GM12872 (cell line): ENCODE measurements around the gene RIPPLY2.

Source experiments
- TF ChIP-seq, protein P1 (sequence below): IDR thresholded peaks from 3 replicates; pipeline ENCODE4 v1.5.1; 2011; ENCODE audit warnings: low read depth, mild to moderate bottlenecking, low read length, moderate library complexity; ENCODE audit not compliant: insufficient read depth

The RIPPLY2 gene

DNA sequence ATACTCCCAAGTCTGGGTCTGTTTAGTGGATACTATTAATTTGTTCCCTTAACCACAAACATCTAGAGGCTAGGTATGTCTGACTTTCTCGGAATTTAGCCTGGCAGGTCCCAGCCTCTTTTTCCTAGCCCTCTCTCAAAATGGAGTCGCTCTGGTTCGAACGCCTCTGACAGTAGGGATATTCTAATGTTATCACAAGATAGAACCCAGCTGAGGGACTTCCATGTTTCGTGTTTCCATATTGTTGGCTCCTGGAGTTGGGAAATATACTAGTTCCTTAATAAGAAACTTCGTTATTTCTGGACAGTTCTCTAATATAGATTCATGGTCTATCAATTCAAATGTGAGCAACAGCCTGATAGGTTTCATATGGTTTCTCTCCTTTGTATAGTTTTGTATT, 22.7 kb downstream of the RIPPLY2 start:
- TF ChIP-seq, protein P1, sequence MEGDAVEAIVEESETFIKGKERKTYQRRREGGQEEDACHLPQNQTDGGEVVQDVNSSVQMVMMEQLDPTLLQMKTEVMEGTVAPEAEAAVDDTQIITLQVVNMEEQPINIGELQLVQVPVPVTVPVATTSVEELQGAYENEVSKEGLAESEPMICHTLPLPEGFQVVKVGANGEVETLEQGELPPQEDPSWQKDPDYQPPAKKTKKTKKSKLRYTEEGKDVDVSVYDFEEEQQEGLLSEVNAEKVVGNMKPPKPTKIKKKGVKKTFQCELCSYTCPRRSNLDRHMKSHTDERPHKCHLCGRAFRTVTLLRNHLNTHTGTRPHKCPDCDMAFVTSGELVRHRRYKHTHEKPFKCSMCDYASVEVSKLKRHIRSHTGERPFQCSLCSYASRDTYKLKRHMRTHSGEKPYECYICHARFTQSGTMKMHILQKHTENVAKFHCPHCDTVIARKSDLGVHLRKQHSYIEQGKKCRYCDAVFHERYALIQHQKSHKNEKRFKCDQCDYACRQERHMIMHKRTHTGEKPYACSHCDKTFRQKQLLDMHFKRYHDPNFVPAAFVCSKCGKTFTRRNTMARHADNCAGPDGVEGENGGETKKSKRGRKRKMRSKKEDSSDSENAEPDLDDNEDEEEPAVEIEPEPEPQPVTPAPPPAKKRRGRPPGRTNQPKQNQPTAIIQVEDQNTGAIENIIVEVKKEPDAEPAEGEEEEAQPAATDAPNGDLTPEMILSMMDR, result no peak

DNA sequence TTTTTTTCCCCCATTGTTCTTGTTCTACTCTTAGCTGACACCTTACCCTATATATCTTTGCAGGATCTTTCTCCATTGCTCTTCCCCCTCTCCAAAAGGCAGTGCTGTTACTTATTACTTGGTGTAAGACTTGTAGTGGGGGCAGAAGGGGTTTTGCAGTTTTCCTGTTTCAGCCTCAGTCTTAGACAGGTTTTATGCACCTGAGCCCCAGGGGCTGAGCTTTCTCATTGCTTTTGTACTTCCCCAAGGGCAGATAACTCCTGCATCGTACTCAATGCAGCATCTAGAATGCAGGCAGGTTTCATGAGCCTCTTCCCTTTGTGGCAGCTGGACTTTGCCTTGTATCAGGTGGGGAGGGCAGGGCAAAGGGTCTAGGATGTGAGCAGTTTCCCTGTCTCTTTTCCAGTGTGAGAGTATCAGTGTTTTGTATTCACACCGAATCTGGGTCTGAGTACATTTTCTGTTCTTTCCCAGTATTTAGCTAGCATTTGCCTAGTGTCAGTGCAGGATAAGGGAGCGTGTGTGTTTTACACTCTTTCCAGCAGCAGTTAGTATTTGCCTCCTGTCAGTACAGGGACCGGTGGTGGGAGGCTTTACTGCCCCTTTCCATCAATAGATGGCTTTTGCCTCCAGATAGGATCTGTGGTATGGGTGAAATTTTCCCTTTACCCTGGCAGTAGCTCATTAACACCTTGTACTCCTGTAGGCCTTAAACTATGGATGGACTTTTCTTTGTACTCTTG, 25.9 kb downstream of the RIPPLY2 start:
- TF ChIP-seq, protein P1, result no peak

DNA sequence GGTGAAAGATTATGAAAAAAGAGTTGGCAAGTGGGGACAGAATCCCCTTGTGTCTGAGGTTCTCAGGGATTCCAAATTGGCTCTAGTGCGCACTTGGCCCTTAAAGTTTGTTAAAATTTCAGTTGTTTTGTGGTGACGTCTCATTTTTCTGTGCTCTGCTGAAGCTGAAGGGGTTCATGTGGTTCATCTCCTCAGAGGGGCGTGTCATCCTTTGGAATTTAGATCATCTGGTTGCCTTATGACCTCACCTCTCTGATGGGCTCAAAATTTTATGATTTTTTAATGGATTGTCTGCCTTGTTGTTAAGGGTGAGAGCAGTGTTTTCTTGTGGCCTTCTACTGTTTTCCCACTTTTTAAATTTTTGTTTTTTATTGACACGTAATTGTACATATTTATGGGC, 26.6 kb downstream of the RIPPLY2 start:
- TF ChIP-seq, protein P1, result no peak

DNA sequence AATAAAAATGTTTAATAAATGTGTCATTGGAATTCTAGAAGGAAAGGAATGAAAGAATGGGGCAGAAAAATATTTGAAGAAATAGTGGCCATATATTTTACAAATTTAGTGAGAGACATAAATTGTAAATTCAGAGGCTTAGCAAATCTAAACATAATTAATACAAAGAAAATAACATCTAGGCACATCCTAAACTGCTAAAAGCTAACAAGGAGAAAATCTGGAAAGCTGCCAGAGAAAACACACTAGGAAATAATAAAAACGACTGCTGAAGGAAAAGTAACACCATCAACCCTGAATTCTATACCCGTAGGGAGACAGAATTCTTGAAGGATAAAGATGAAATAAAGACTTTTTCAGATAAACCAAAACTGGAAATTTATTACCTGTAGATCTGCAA, 30.1 kb downstream of the RIPPLY2 start:
- TF ChIP-seq, protein P1, result no peak

DNA sequence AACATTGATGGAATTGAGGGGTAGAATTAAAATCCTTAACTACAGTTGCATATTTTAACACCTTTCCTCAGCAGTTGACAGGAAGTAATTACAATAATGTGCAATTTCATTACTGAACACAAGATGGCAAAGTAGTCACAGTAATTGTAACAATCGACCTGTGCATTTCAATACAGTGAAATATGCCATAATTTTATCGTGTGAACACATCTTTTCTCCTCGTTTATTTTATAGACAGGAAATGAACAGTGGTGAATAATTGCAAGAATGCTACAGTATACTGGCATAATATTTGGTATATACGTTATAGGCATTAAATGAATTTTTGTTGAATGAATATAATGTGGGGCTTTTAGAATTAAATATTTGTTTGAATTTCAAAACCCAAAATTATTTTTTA, 31.4 kb downstream of the RIPPLY2 start:
- TF ChIP-seq, protein P1, result peak; percentile 50

DNA sequence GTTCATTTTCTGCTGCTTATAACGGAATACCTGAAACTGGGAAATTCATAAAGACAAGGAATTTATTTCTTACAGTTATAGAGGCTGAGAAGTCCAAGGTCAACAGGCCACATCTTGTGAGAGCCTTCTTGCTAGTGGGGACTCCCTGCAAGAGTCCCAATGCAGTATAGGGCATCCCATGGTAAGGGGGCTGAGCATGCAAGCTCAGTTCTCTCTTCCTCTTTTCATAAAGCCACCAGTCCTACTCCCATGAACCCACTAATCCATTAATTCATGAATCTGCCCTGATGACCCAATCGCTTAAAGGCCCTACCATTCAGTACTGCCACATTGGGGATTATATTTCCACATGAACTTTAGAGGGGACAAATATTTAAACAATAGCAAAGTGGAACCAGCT, 32.8 kb downstream of the RIPPLY2 start:
- TF ChIP-seq, protein P1, result no peak

DNA sequence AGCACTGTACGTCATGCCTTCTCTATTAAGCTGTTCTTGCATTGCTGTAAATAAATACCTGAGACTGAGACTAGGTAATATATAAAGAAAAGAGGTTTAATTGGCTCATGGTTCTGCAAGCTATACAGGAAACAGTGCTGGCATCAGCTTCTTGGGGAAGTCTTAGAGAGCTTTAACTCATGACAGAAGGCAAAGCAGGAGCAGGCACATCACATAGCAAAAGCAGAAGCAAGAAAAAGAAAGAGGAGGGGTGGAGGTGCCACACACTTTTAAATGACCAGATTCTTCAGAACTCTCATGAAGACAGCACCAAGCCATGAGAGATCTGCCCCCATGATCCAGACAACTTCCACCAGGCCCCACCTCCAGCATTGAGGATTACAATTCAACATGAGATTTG, 36.5 kb downstream of the RIPPLY2 start:
- TF ChIP-seq, protein P1, result no peak

DNA sequence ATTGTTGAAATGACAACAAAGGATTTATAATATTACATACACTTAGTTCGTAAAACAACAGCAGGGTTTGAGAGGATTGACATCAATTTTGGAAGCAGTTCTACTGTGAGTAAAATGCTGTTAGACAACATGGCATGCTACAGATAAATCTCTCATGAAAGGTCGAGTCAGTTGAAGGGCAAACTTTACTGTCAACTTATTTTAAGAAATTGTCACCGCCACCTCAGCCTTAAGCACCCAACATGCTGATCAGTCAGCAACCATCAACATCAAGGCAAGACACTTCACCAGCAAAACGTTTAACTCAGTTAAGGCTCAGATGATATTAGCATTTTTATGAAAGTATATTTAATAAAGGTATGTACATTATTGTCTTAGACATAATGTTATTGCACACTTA, 37.4 kb downstream of the RIPPLY2 start:
- TF ChIP-seq, protein P1, result no peak
